Naive thymus-derived CD4-positive, alpha-beta T cell (primary cell): ENCODE data around the gene MAD2L2. TPM values are rescaled to one million over a fixed set of nuclear protein-coding genes. Genes with fewer than 3 reads are reported as not detected.

Experiments
- ATAC-seq: fragments of 150-1000 bp; cut with Tn5 transposase; 2 replicates; pipeline ENCODE4 v1.10.0; 2021; ENCODE audit warnings: mild to moderate bottlenecking, moderate library complexity
- CTCF ChIA-PET: fragments of 350-600 bp; sonication (Branson Sonifier 250); formaldehyde crosslinking; loops from one replicate; lab custom pipeline; 2021; ENCODE audit warnings: antibody characterized with exemption; lab: Charles Lee
- POLR2A ChIA-PET: fragments of 350-600 bp; sonication (Branson Sonifier 250); formaldehyde crosslinking; loops from one replicate; lab custom pipeline; 2021; ENCODE audit warnings: antibody characterized with exemption, inconsistent platforms; lab: Charles Lee
- DNase-seq, 9 donors: peaks; one replicate each; pipeline versions ENCODE4 v3.0.0 to v3.0.0-alpha.2; 2020 to 2022; ENCODE audit warnings: mixed read lengths in 1 of 9
- H3K27ac ChIP-seq: one replicate; pipeline ENCODE4 v1.7.0; 2013; ENCODE audit warnings: mild to moderate bottlenecking, low read depth, low read length, moderate library complexity
- H3K27me3 ChIP-seq, 2 donors: one replicate each; pipeline ENCODE4 v1.7.0; 2013; ENCODE audit warnings: low read length in 2 of 2, mild to moderate bottlenecking in 2 of 2, moderate library complexity in 2 of 2; ENCODE audit not compliant: control insufficient read depth in 2 of 2, insufficient read depth in 2 of 2
- H3K36me3 ChIP-seq, 3 experiments: 1 replicate in 2 of 3; 2 replicates in 1 of 3; pipeline ENCODE4 v1.7.0; 2013; ENCODE audit warnings: low read length in 3 of 3, mild to moderate bottlenecking in 3 of 3, moderate library complexity in 1 of 3; ENCODE audit not compliant: insufficient read depth in 3 of 3, control insufficient read depth in 2 of 3
- H3K4me1 ChIP-seq, 2 donors: one replicate each; pipeline ENCODE4 v1.7.0; 2013; ENCODE audit warnings: low read length in 2 of 2, mild to moderate bottlenecking in 2 of 2, moderate library complexity in 1 of 2; ENCODE audit not compliant: control insufficient read depth in 2 of 2, insufficient read depth in 2 of 2
- H3K4me3 ChIP-seq: 2 replicates; pipeline ENCODE4 v1.7.0; 2013; ENCODE audit warnings: mild to moderate bottlenecking, low read length
- H3K9me3 ChIP-seq, 3 experiments: 1 replicate in 2 of 3; 2 replicates in 1 of 3; pipeline ENCODE4 v1.7.0; 2013; ENCODE audit warnings: low read length in 3 of 3; ENCODE audit not compliant: control insufficient read depth in 2 of 3
- H3K27ac Mint-ChIP-seq, 9 donors: one replicate each; pipeline ENCODE4 v1.8.0; 2020 to 2022; ENCODE audit warnings: mixed read lengths in 9 of 9, mild to moderate bottlenecking in 8 of 9, moderate library complexity in 5 of 9, inconsistent platforms in 2 of 9
- H3K27me3 Mint-ChIP-seq, 5 donors: one replicate each; pipeline ENCODE4 v1.8.0; 2021 to 2022; ENCODE audit warnings: mixed read lengths in 5 of 5, mild to moderate bottlenecking in 1 of 5
- H3K36me3 Mint-ChIP-seq, 5 donors: one replicate each; pipeline ENCODE4 v1.8.0; 2020 to 2022; ENCODE audit warnings: mixed read lengths in 5 of 5, mild to moderate bottlenecking in 3 of 5, inconsistent platforms in 1 of 5
- H3K4me1 Mint-ChIP-seq, 7 donors: one replicate each; pipeline ENCODE4 v1.8.0; 2020 to 2022; ENCODE audit warnings: mixed read lengths in 7 of 7, mild to moderate bottlenecking in 3 of 7, inconsistent platforms in 1 of 7
- H3K4me3 Mint-ChIP-seq, 10 donors: one replicate each; pipeline ENCODE4 v1.8.0; 2020 to 2022; ENCODE audit warnings: mild to moderate bottlenecking in 10 of 10, mixed read lengths in 10 of 10, moderate library complexity in 6 of 10, inconsistent platforms in 2 of 10
- H3K9me3 Mint-ChIP-seq, 11 donors: one replicate each; pipeline ENCODE4 v1.8.0; 2020 to 2022; ENCODE audit warnings: mixed read lengths in 11 of 11, mild to moderate bottlenecking in 4 of 11, inconsistent platforms in 1 of 11, moderate library complexity in 1 of 11
- intact Hi-C, 2 donors: fragments of 100-400 bp; cut with micrococcal nuclease; formaldehyde crosslinking; loops; one replicate each; pipeline ENCODE4 v1.15.1; 2023
- polyA plus RNA-seq, 2 donors: library from polyadenylated mRNA; unstranded; fragments of 300-500 nt; fragmentation: Illumina TruSeq; gene quantifications; one replicate each; pipeline ENCODE4 v1.2.3, GENCODE V29; 2021
- total RNA-seq, 6 experiments: library from RNA in 5 of 6; stranded (reverse) in 5 of 6; gene quantifications; 1 replicate in 5 of 6; 2 replicates in 1 of 6; pipeline ENCODE4 v1.2.3 and lab custom pipeline; 2021 to 2026

Gene MAD2L2
- total and polyA plus RNA-seq, 7 experiments from 2014 or later, result 17.1 to 53.3 (median 30.1) TPM

GRCh38 chr1:11638121-11638520, 42.8 kb downstream of the MAD2L2 start:
- H3K27me3 ChIP-seq, result no peaks in the 10 kb centered on the region
- H3K4me3 ChIP-seq, result no peak overlapping the region
- H3K9me3 ChIP-seq, result no peaks in the 10 kb centered on the region
- Mint-ChIP-seq H3K9me3 (no peaks in the 10 kb centered on the region), H3K4me3 (no peak overlapping the region), H3K4me1 (peaks cover 0 to 2% (median 0%) of the 10 kb centered on the region in 7 donors), H3K27ac (no peak overlapping the region), H3K27me3 (peaks cover 5 to 17% (median 9%) of the 10 kb centered on the region in 5 donors), H3K36me3 (no peaks in the 10 kb centered on the region)
- ChIA-PET CTCF (interaction anchor here (0.6 to 0.9 kb wide), 3 partner anchors 73 to 701 kb away, joined by 3 to 4 read pairs (median 4); no protein-coding TSS in a partner anchor), POLR2A (no interaction called here)
- H3K4me1 ChIP-seq, result no peaks in the 10 kb centered on the region
- intact Hi-C loops, result no loop called here
- DNase-seq, result no peak
- no peak for ATAC-seq
- no peak overlapping the region for H3K27ac ChIP-seq
- H3K36me3 ChIP-seq, result no peaks in the 10 kb centered on the region

GRCh38 chr1:11634365-11635192, 46.4 kb downstream of the MAD2L2 start:
- ChIA-PET CTCF (interaction anchor here (1.0 to 2.2 kb wide), 3 partner anchors 11 to 597 kb away, joined by 4 to 10 read pairs (median 5); no protein-coding TSS in a partner anchor), POLR2A (no interaction called here)
- H3K9me3 Mint-ChIP-seq, result no peaks in the 10 kb centered on the region
- Histone ChIP-seq H3K27ac (no peak overlapping the region), H3K27me3 (no peaks in the 10 kb centered on the region), H3K4me1 (no peaks in the 10 kb centered on the region), H3K36me3 (no peaks in the 10 kb centered on the region), H3K9me3 (no peaks in the 10 kb centered on the region), H3K4me3 (no peak overlapping the region)
- DNase-seq (no peak), ATAC-seq (no peak)
- peaks cover 0 to 2% (median 0%) of the 10 kb centered on the region in 7 donors for H3K4me1 Mint-ChIP-seq
- peaks cover 9 to 17% (median 13%) of the 10 kb centered on the region in 5 donors for H3K27me3 Mint-ChIP-seq
- no peak overlapping the region for H3K4me3 Mint-ChIP-seq
- peaks cover 0 to 3% (median 0%) of the 10 kb centered on the region in 5 donors for H3K36me3 Mint-ChIP-seq
- intact Hi-C loops, result no loop called here
- H3K27ac Mint-ChIP-seq, result no peak overlapping the region

- H3K27ac ChIP-seq, result no peak overlapping the region
- Mint-ChIP-seq H3K27me3 (peaks cover 5 to 44% (median 18%) of the 10 kb centered on the region in 5 donors), H3K4me3 (no peak overlapping the region), H3K36me3 (peaks cover 0 to 3% (median 0%) of the 10 kb centered on the region in 5 donors), H3K27ac (no peak overlapping the region), H3K4me1 (no peaks in the 10 kb centered on the region), H3K9me3 (no peaks in the 10 kb centered on the region)
- no peaks in the 10 kb centered on the region for H3K4me1 ChIP-seq
- intact Hi-C loops, result no loop called here
- no peak for DNase-seq
- no peaks in the 10 kb centered on the region for H3K36me3 ChIP-seq
- POLR2A ChIA-PET, result no interaction called here
- ATAC-seq, result no peak
- CTCF ChIA-PET, result no interaction called here
- no peaks in the 10 kb centered on the region for H3K9me3 ChIP-seq
- H3K4me3 ChIP-seq, result no peak overlapping the region
- H3K27me3 ChIP-seq, result no peaks in the 10 kb centered on the region
Observed at GRCh38 chr1:11629184-11630016, 51.5 kb downstream of the MAD2L2 start.

GRCh38 chr1:11628767-11629166, 52.2 kb downstream of the MAD2L2 start:
- Histone ChIP-seq H3K4me1 (no peaks in the 10 kb centered on the region), H3K36me3 (no peaks in the 10 kb centered on the region), H3K9me3 (no peaks in the 10 kb centered on the region), H3K27me3 (no peaks in the 10 kb centered on the region), H3K27ac (no peak overlapping the region), H3K4me3 (no peak overlapping the region)
- ATAC-seq (no peak), DNase-seq (no peak)
- Mint-ChIP-seq H3K4me3 (no peak overlapping the region), H3K27ac (no peak overlapping the region), H3K36me3 (peaks cover 0 to 3% (median 0%) of the 10 kb centered on the region in 5 donors), H3K4me1 (no peaks in the 10 kb centered on the region), H3K9me3 (no peaks in the 10 kb centered on the region), H3K27me3 (peaks cover 5 to 44% (median 17%) of the 10 kb centered on the region in 5 donors)
- ChIA-PET CTCF (no interaction called here), POLR2A (interaction anchor here (0.7 kb wide), 1 partner anchor 487 kb away, joined by 3 read pairs; no protein-coding TSS in a partner anchor)
- intact Hi-C loops, result no loop called here

- POLR2A ChIA-PET, result no interaction called here
- intact Hi-C loops, result no loop called here
- CTCF ChIA-PET, result no interaction called here
- no peak overlapping the region for H3K27ac ChIP-seq
- H3K36me3 ChIP-seq, result no peaks in the 10 kb centered on the region
- H3K4me1 ChIP-seq, result no peaks in the 10 kb centered on the region
- H3K9me3 Mint-ChIP-seq, result peaks cover 0 to 2% (median 0%) of the 10 kb centered on the region in 11 donors
- H3K27ac Mint-ChIP-seq, result no peak overlapping the region
- H3K36me3 Mint-ChIP-seq, result peaks cover 0 to 3% (median 0%) of the 10 kb centered on the region in 5 donors
- H3K4me1 Mint-ChIP-seq, result no peaks in the 10 kb centered on the region
- peaks cover 5 to 47% (median 20%) of the 10 kb centered on the region in 5 donors for H3K27me3 Mint-ChIP-seq
- no peaks in the 10 kb centered on the region for H3K27me3 ChIP-seq
- DNase-seq (no peak), ATAC-seq (no peak)
- no peak overlapping the region for H3K4me3 ChIP-seq
- no peak overlapping the region for H3K4me3 Mint-ChIP-seq
- no peaks in the 10 kb centered on the region for H3K9me3 ChIP-seq
Observed at GRCh38 chr1:11626551-11626950, 54.4 kb downstream of the MAD2L2 start.
